Cardiac fibroblast (primary cell): ENCODE data around the gene RMDN3.

ENCODE experiments used
- DNase-seq, 2 donors: peaks; one replicate each; pipeline versions ENCODE4 v3.0.0 to v3.0.0-alpha.2; 2010; ENCODE audit warnings: low read depth in 2 of 2
- H3K4me3 ChIP-seq, 2 donors: replicated peaks in 1 of 2; 1 replicate in 1 of 2; 2 replicates in 1 of 2; pipeline ENCODE4 v1.5.1; 2011; ENCODE audit warnings: low read depth in 2 of 2, low read length in 2 of 2, mild to moderate bottlenecking in 2 of 2, moderate library complexity in 1 of 2
- CTCF ChIP-seq: IDR thresholded peaks from one replicate; pipeline ENCODE4 v1.5.1; 2011; ENCODE audit warnings: low read depth, mild to moderate bottlenecking, low read length, inconsistent platforms

The RMDN3 gene

GRCh38 chr15:40702077-40702476 lies 53.0 kb downstream of the RMDN3 start:
- H3K4me3 ChIP-seq = no peak overlapping the region
- DNase-seq = peak; percentile 19 to 43
- peak; percentile 14 for TF ChIP-seq CTCF

GRCh38 chr15:40697916-40698315 lies 57.1 kb downstream of the RMDN3 start:
- DNase-seq = no peak
- no peak overlapping the region for H3K4me3 ChIP-seq
- TF ChIP-seq CTCF = no peak

- no peak for TF ChIP-seq CTCF
- H3K4me3 ChIP-seq = peak overlapping the region; percentile 91 to 97
- peak in 1 of 2 donors; percentile 5 for DNase-seq
These were observed 58.8 kb downstream of the RMDN3 start for GRCh38 chr15:40696228-40696627.

- peak overlapping the region; percentile 91 to 97 for H3K4me3 ChIP-seq
- peak; percentile 32 to 38 for DNase-seq
- no peak for TF ChIP-seq CTCF
These were observed 59.6 kb downstream of the RMDN3 start for GRCh38 chr15:40695469-40695890.

GRCh38 chr15:40694688-40695468 lies 60.2 kb downstream of the RMDN3 start, which contains the start of gene RAD51:
RAD51 (plus strand) TSS chr15:40695174; CDS start chr15:40698759, 3,585 bp downstream.
- peak within 1 kb of the TSS; percentile 91 to 97 for H3K4me3 ChIP-seq
- DNase-seq = peak; percentile 95 to 96
- TF ChIP-seq CTCF = no peak

- peak overlapping the region; percentile 91 to 97 for H3K4me3 ChIP-seq
- peak; percentile 7 to 9 for DNase-seq
- no peak for TF ChIP-seq CTCF
These were observed 61.0 kb downstream of the RMDN3 start for GRCh38 chr15:40693904-40694687.
